CD4-positive, alpha-beta T cell (primary cell): ENCODE results near the gene HOXA11. TPM values are rescaled to one million over a fixed set of nuclear protein-coding genes. Genes with fewer than 3 reads are reported as not detected.

Experiments
- ATAC-seq: fragments of 200-7000 bp; cut with Tn5 transposase; one replicate; pipeline ENCODE4 v1.10.0; 2022; ENCODE audit warnings: mild to moderate bottlenecking; ENCODE audit not compliant: poor library complexity
- CTCF ChIA-PET: fragments of 350-600 bp; sonication (Branson Sonifier 250); formaldehyde crosslinking; loops from one replicate; lab custom pipeline; 2021; ENCODE audit warnings: antibody characterized with exemption, inconsistent platforms; lab: Charles Lee
- POLR2A ChIA-PET: fragments of 350-600 bp; sonication (Branson Sonifier 250); formaldehyde crosslinking; loops from one replicate; lab custom pipeline; 2021; ENCODE audit warnings: antibody characterized with exemption, inconsistent platforms; lab: Charles Lee
- DNase-seq, 14 experiments: peaks; one replicate each; pipeline ENCODE4 v3.0.0-alpha.2; 2013 to 2020; ENCODE audit warnings: mixed read lengths in 2 of 14
- H3K27ac ChIP-seq, 2 donors: one replicate each; pipeline versions ENCODE4 v1.5.1 to v1.7.0; 2013; ENCODE audit warnings: low read length in 2 of 2, low read depth in 1 of 2, mild to moderate bottlenecking in 1 of 2
- H3K27me3 ChIP-seq, 2 experiments: 1 replicate in 1 of 2; 2 replicates in 1 of 2; pipeline versions ENCODE4 v1.6.1 to v1.7.0; 2013; ENCODE audit warnings: low read length in 2 of 2, control low read depth in 1 of 2, mild to moderate bottlenecking in 1 of 2, moderate library complexity in 1 of 2; ENCODE audit not compliant: insufficient read depth in 2 of 2, control insufficient read depth in 1 of 2
- H3K36me3 ChIP-seq: one replicate; pipeline ENCODE4 v1.6.1; 2013; ENCODE audit warnings: low read length, control low read depth; ENCODE audit not compliant: insufficient read depth
- H3K4me1 ChIP-seq: one replicate; pipeline ENCODE4 v1.6.1; 2013; ENCODE audit warnings: low read length, control low read depth; ENCODE audit not compliant: insufficient read depth
- H3K4me3 ChIP-seq: one replicate; pipeline ENCODE4 v1.5.1; 2013; ENCODE audit warnings: mild to moderate bottlenecking, low read length, moderate library complexity
- H3K9me3 ChIP-seq, 2 experiments: 1 replicate in 1 of 2; 2 replicates in 1 of 2; pipeline versions ENCODE4 v1.6.1 to v1.7.0; 2013; ENCODE audit warnings: low read length in 2 of 2, mild to moderate bottlenecking in 2 of 2, control low read depth in 1 of 2, moderate library complexity in 1 of 2; ENCODE audit not compliant: control insufficient read depth in 1 of 2, insufficient read depth in 1 of 2
- H3K27ac Mint-ChIP-seq: one replicate; pipeline ENCODE4 v1.8.0; 2020; ENCODE audit warnings: mixed read lengths
- H3K27me3 Mint-ChIP-seq: one replicate; pipeline ENCODE4 v1.8.0; 2021; ENCODE audit warnings: mixed read lengths
- H3K36me3 Mint-ChIP-seq: one replicate; pipeline ENCODE4 v1.8.0; 2021; ENCODE audit warnings: low read depth, mixed read lengths
- H3K4me1 Mint-ChIP-seq: one replicate; pipeline ENCODE4 v1.8.0; 2021; ENCODE audit warnings: low read depth, mixed read lengths
- H3K4me3 Mint-ChIP-seq: one replicate; pipeline ENCODE4 v1.8.0; 2020; ENCODE audit warnings: mild to moderate bottlenecking, mixed read lengths
- H3K9me3 Mint-ChIP-seq: one replicate; pipeline ENCODE4 v1.8.0; 2020; ENCODE audit warnings: mixed read lengths
- intact Hi-C, 2 experiments: fragments of 100-400 bp; cut with DNase I in 1 of 2; cut with micrococcal nuclease in 1 of 2; formaldehyde crosslinking; loops; one replicate each; pipeline versions ENCODE4 v1.15.1 to v1.9.0; 2023 to 2025; cut with DNase I, micrococcal nuclease
- total RNA-seq, 174 experiments: library from RNA in 2 of 174; stranded (reverse) in 2 of 174; gene quantifications; one replicate each; pipeline ENCODE4 v1.2.3 and lab custom pipeline; 2021 to 2026
- TF ChIP-seq, protein P1 (sequence below): fragments of 200-600 bp; IDR thresholded peaks from one replicate; pipeline ENCODE4 v1.8.0; 2022; ENCODE audit warnings: antibody characterized with exemption, mild to moderate bottlenecking

The HOXA11 gene
- total RNA-seq, 2 experiments from 2014 or later = not detected

DNA sequence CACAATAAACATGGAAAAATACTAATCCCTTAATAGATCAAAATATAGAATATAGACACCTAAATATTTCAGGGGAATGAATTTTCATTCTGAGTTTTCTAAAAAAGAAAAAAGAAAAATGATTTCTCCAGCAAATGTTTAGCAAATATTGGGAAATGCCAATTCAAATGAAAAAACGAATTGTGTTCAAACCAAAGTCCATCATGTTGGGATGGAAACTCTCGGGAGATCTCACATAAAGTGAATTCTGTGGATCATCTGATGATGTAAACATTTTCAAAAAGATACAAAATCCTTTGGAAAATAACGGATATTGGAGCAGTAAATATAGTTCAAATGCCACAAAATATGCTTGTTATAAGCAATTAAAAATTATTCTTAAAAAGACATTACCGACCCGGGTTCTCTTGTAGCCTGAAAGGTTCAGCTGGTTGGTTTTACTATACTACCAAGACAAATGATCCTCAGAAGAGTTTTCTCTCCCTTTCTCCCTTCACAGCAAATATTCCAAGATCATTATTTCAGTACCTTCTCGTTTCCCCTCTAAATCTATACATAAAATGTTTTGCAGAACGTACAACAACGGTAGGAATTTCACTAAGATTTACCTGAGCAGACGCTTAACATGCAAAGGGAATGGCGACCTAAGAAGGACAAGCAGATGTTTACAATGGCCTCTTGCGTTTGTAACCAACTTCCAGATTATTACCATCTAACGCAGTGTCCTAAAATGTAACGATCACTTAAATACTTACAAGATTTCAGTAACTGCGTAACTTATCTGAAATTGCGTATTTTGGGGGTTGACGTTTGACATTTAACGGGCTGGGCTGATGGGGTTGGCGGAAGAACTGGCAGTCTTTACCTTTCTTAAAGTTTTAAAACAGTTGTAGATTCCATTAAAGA, 12.4 kb upstream of the HOXA11 start:
- Histone ChIP-seq H3K4me1 (peaks cover 53% of the 10 kb centered on the region), H3K4me3 (no peak overlapping the region), H3K36me3 (no peaks in the 10 kb centered on the region), H3K27ac (no peak overlapping the region), H3K27me3 (peaks cover 80 to 88% of the 10 kb centered on the region in 2 experiments), H3K9me3 (peaks cover 0 to 21% of the 10 kb centered on the region in 2 experiments)
- no peak for DNase-seq
- peaks cover 88% of the 10 kb centered on the region for H3K27me3 Mint-ChIP-seq
- no peaks in the 10 kb centered on the region for H3K9me3 Mint-ChIP-seq
- no peak overlapping the region for H3K27ac Mint-ChIP-seq
- ATAC-seq = no peak
- no peak overlapping the region for H3K4me3 Mint-ChIP-seq
- intact Hi-C loops = loop anchor here (1.0 to 10.0 kb wide), 11 partner anchors 45 to 987 kb away; partner anchors contain the start of genes HIBADH (in 2 of the 2), HOXA3 (in 1 of the 2), JAZF1 (in 1 of the 2) and TAX1BP1 (in 1 of the 2)
- TF ChIP-seq, protein P1, sequence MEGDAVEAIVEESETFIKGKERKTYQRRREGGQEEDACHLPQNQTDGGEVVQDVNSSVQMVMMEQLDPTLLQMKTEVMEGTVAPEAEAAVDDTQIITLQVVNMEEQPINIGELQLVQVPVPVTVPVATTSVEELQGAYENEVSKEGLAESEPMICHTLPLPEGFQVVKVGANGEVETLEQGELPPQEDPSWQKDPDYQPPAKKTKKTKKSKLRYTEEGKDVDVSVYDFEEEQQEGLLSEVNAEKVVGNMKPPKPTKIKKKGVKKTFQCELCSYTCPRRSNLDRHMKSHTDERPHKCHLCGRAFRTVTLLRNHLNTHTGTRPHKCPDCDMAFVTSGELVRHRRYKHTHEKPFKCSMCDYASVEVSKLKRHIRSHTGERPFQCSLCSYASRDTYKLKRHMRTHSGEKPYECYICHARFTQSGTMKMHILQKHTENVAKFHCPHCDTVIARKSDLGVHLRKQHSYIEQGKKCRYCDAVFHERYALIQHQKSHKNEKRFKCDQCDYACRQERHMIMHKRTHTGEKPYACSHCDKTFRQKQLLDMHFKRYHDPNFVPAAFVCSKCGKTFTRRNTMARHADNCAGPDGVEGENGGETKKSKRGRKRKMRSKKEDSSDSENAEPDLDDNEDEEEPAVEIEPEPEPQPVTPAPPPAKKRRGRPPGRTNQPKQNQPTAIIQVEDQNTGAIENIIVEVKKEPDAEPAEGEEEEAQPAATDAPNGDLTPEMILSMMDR = no peak
- no peaks in the 10 kb centered on the region for H3K36me3 Mint-ChIP-seq
- POLR2A ChIA-PET = interaction anchor here (1.4 kb wide), 1 partner anchor 465 kb away, joined by 4 read pairs; the partner anchor contains the start of gene HIBADH
- peaks cover 44% of the 10 kb centered on the region for H3K4me1 Mint-ChIP-seq
- CTCF ChIA-PET = no interaction called here

DNA sequence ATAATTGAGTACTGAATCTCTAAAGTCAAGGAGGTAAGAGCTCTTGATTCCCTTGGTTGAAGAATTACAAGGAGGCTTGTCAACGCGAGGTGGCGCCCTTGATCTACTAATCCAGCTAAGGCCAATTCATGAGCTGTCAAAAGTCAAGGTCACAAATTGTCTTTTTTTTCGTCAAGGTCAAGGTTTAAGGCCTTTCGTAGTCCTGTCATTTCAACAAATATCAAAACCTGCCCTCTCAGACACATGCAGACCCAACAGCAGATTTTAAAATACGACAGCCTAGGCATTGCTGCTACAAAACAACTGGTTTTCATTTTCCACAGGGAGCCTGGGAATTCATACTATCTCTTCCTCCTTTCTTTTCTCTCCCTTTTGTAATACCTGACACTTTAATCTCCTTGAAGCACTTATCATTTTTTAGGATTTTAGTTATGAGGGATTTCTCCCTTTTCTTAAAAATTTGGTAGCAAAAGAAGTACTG, 11.3 kb upstream of the HOXA11 start:
- H3K4me1 ChIP-seq = peaks cover 53% of the 10 kb centered on the region

More for the DNA sequence above, 11.3 kb upstream of the HOXA11 start:
- intact Hi-C loops = loop anchor here (1.0 to 10.0 kb wide), 15 partner anchors 44 to 988 kb away; partner anchors contain the start of genes HIBADH (in 2 of the 2), HOXA3 (in 1 of the 2), JAZF1 (in 1 of the 2) and TAX1BP1 (in 1 of the 2)
- peak; percentile 51 for ATAC-seq
- peak; percentile 75 to 89 (median 83) for DNase-seq
- peak overlapping the region; percentile 57 for H3K4me3 Mint-ChIP-seq
- H3K27ac Mint-ChIP-seq = no peak overlapping the region
- no peak overlapping the region for H3K4me3 ChIP-seq
- H3K9me3 ChIP-seq = peaks cover 0 to 26% of the 10 kb centered on the region in 2 experiments
- ChIA-PET POLR2A (interaction anchor here (0.7 to 1.3 kb wide), 3 partner anchors 9 to 824 kb away, joined by 3 to 8 read pairs (median 3); no protein-coding TSS in a partner anchor), CTCF (interaction anchor here (0.6 to 2.4 kb wide), 21 partner anchors 10 to 1304 kb away, joined by 3 to 17 read pairs (median 4); partner anchors contain the start of gene HOXA11)
- peaks cover 80 to 88% of the 10 kb centered on the region in 2 experiments for H3K27me3 ChIP-seq
- TF ChIP-seq, protein P1 = peak; percentile 84
- H3K27ac ChIP-seq = no peak overlapping the region
- H3K4me1 Mint-ChIP-seq = peaks cover 43% of the 10 kb centered on the region
- H3K9me3 Mint-ChIP-seq = no peaks in the 10 kb centered on the region
- peaks cover 88% of the 10 kb centered on the region for H3K27me3 Mint-ChIP-seq
- no peaks in the 10 kb centered on the region for H3K36me3 ChIP-seq
- no peaks in the 10 kb centered on the region for H3K36me3 Mint-ChIP-seq
